ENCODE data around the gene CD302. TPM values are rescaled to one million over a fixed set of nuclear protein-coding genes. Genes with fewer than 3 reads are reported as not detected.
"Not testable (repeated sequence)": the region's sequence is repeated elsewhere in the genome, so short reads cannot be mapped to it uniquely, and the experiment has no call there.

Gene CD302
- polyA plus RNA-seq, 12 donors, result 15.8 to 27.5 (median 20.0) TPM; not detected in 1

GRCh38 chr2:159798376-159798725 lies 343 bp upstream of the CD302 start:
- DNase-seq, result no peak

DNA sequence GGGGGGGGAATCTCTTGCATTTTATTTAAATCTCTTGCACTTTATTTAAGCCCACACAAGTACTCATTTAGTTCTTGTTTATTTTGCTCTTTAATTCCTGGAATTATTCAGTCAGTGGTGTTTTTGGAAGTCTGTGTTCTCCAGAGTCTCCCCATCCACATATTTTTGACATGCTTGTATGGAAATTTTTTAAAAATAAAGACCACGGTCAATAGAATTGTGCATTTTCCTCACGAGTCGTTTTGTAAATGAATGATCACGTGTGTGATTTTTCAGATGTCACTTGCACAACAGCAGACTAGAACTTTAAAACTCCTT lies 824 bp downstream of the CD302 start:
- no peak for DNase-seq

GRCh38 chr2:159795841-159796690 lies 1.9 kb downstream of the CD302 start:
- no peak for DNase-seq

GRCh38 chr2:159793326-159793725 lies 4.7 kb downstream of the CD302 start:
- no peak for DNase-seq

DNA sequence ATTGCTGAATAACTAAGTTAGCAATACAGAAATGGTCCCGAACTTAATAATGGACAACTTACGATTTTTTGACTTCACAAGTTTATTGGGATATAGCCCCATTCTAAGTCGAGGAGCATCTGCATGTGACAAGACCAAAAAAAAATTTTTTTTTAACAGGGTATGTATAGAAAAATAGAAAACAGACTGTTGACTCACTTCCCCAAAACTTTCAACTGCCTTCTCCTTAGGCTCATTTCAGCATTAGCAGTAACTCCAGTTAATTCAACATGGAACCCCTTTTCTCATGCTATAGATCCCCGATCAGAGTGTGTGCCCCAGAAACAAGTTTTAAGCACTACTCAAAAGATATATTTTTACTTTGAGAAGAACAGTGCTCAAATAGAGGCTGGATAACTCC lies 5.4 kb downstream of the CD302 start:
- no peak for DNase-seq

GRCh38 chr2:159792036-159792435 lies 6.0 kb downstream of the CD302 start:
- DNase-seq, result no peak

- no peak for DNase-seq
Measured at GRCh38 chr2:159790323-159790722, 7.7 kb downstream of the CD302 start.

GRCh38 chr2:159788253-159788652 lies 9.8 kb downstream of the CD302 start:
- DNase-seq, result no peak

DNA sequence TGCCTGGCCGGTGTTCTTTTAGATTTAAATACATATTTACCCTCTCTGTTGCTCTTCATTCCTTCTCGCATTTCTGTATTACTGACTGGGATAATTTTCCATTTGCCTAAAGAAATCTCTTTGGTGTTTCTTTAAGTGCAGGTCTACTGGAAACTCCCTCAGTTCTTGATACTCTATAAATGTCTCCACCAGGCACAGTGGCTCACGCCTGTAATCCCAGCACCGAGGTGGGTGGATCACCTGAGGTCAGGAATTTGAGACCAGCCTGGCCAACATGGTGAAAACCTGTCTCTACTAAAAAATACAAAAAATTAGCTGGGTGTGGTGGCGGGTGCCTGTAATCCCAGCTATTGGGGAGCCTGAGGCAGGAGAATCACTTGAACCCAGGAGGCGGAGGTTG lies 10.4 kb downstream of the CD302 start:
- DNase-seq, result not testable (repeated sequence)

GRCh38 chr2:159786938-159787337 lies 11.1 kb downstream of the CD302 start:
- DNase-seq, result no peak

- DNase-seq, result no peak
Measured at GRCh38 chr2:159785195-159785594, 12.8 kb downstream of the CD302 start.

GRCh38 chr2:159784744-159785143 lies 13.3 kb downstream of the CD302 start:
- DNase-seq, result not testable (repeated sequence)

- no peak for DNase-seq
Measured at GRCh38 chr2:159783556-159783955, 14.5 kb downstream of the CD302 start.

DNA sequence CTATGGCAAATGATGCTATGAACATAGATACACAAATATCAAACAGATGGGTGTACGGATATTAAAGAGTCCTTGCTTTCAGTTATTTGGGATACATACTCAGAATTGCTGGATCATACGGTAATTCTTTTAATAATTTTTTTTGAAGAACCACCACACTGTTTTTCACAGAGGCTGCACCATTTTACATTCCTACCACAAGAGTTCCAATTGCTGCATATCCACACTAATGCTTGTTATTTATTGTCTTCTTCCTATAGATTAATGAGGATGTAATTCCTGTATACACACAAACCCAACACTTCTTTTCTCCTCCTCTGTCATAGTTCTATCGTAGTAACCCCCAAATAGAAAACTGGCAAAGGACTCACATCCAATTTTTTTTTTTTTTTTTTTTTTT lies 21.7 kb downstream of the CD302 start:
- DNase-seq, result no peak

GRCh38 chr2:159775021-159775420 lies 23.0 kb downstream of the CD302 start:
- no peak for DNase-seq

DNA sequence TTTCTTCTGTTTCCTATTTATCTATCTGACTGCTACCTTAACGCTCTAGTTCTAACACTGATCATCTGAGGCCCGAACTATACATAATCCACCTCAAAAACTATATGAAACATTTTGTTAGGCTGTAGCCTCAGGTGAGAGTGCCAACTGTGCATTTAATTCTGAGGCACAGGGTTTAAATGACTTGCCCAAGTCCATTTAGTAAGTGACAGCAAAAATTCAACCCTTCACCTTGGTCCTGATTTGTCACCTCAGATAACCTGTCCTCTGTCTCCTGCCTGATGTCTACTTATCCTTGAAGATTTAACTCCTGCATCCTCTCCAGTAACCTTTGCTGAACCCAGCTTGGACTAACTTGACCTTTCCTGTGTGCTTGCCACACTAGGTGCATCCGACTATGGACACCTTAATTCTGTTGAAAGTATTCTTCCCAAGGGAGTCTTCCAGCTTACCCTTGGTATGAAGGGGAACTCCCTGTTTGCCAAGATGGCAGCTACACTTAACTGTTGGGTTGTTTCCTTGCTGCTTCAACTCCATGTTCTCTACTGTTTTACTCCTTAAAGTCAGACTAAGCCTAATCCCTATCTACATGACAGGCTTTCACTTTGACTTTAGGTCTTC lies 23.5 kb downstream of the CD302 start:
- DNase-seq, result no peak

DNA sequence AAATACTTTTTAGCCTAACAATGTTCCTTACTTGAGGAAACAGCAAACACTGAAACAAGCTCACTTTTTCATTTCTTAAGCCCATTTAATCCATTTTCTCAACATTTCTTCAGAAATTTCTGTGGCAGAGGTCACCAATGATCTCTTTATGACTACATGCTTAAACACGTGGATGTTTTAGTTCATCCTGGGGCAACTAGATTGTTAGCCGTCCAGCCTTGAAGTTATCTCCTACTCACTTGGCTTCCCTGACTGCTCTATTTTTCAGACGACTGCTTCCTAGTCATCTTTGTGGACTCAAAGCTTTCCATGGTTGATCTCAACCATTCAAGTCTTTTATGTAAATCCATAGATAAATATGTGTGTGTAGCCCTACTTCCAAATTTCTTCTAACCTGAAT lies 24.1 kb downstream of the CD302 start:
- no peak for DNase-seq

GRCh38 chr2:159773426-159773825 lies 24.6 kb downstream of the CD302 start:
- DNase-seq, result no peak

GRCh38 chr2:159769147-159769546 lies 28.9 kb downstream of the CD302 start:
- no peak for DNase-seq

DNA sequence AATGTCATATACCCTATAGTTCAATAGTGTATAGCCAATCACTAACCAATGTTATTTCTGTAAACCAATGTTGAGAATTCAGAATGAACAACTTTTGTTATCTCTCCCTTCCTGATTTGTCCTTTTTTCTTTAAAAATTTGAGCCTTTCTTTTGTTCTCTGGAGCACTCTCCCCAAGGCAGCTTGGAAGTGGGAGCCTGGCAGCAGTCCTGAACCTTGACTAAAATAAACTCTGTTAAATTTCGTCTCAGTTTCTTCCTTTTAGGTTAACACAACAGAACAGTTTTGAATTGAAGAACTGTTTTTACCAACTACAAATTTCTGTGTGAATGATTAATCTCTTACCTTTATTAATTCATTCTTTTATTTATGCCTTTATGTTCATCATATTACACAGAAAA lies 35.9 kb downstream of the CD302 start:
- no peak for DNase-seq

- DNase-seq, result no peak
Measured at GRCh38 chr2:159760326-159760725, 37.7 kb downstream of the CD302 start.

DNA sequence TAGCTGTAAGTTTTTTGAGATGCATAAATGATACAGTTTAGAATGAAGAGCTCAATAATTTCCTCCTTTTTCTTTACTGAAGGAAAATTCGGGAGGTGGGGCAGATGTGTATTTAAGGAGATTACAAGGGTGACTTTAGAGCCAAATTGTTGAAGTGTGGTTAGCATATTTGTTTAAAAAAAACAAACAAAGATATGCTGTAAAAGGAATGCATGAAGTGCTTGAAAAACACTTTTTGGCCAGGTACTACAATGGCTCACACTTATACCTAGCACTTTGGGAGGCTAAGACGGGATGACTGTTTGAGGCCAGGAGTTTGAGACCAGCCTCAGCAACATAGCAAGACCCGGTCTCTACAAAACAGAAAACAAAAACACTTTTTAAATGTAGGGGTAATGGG lies 38.4 kb downstream of the CD302 start:
- no peak for DNase-seq

DNA sequence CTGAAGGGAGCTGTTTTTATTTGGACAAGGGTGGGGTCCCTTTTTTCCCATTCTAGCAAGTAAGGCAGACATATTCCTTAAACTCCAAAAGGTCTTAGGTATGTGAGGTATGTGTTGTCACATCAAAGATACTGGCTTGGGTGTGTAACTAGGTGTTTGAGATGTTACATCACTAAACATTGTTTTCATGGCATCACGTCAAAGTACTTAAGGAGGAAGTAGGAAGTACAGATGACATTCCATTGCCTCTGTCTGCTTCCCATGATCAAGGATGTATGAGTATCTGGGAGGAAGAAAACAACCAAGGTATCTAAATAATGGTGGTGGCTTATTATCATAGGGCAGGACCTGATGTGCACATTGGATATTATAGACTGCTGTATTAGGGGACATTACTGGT lies 39.3 kb downstream of the CD302 start:
- DNase-seq, result no peak

GRCh38 chr2:159758239-159758638 lies 39.8 kb downstream of the CD302 start:
- no peak for DNase-seq
